A549 (cell line): Measurements from ENCODE around the gene ZNF429. TPM values are rescaled to one million over a fixed set of nuclear protein-coding genes. Genes with fewer than 3 reads are reported as not detected.

Experiments used
- ATAC-seq, 2 experiments: fragments of 200-7000 bp in 1 of 2; fragments of >200 bp in 1 of 2; cut with Nextera tagmentation in 1 of 2; cut with Tn5 transposase in 1 of 2; 3 replicates each; pipeline versions ENCODE4 v1.8.0 to v1.9.1; 2018 to 2020; ENCODE audit warnings: mild to moderate bottlenecking in 1 of 2, moderate library complexity in 1 of 2
- CTCF ChIA-PET: fragments of 300-600 bp; sonication (Branson Sonifier 250); formaldehyde crosslinking; extraction: SDS; loops from one replicate; lab custom pipeline; 2021; ENCODE audit warnings: antibody characterized with exemption, inconsistent platforms; lab: Yijun Ruan, JAX
- POLR2A ChIA-PET: fragments of 350-600 bp; formaldehyde crosslinking; extraction: SDS; loops from one replicate; lab custom pipeline; 2021; ENCODE audit warnings: antibody characterized with exemption, inconsistent platforms; lab: Yijun Ruan, JAX
- DNase-seq, 2 experiments: peaks; one replicate each; pipeline versions ENCODE4 v3.0.0 to v3.0.0-alpha.2; 2011 to 2016; ENCODE audit warnings: low read depth in 1 of 2, low spot score in 1 of 2
- FAIRE-seq: peaks from 2 replicates; lab custom pipeline; 2011; peaks lifted over from hg19 to GRCh38; lab: Jason Lieb, UNC
- H3K27ac ChIP-seq, 2 experiments: fragments of >200 bp; sonication (Bioruptor Twin); formaldehyde crosslinking; 3 replicates each; pipeline ENCODE4 v1.5.1; 2016 to 2017
- H3K4me1 ChIP-seq: fragments of >200 bp; sonication (Bioruptor Twin); formaldehyde crosslinking; 3 replicates; pipeline ENCODE4 v1.6.1; 2016
- H3K4me2 ChIP-seq: fragments of >200 bp; sonication (Bioruptor Twin); formaldehyde crosslinking; 3 replicates; pipeline ENCODE4 v1.6.1; 2016
- H3K4me3 ChIP-seq: fragments of >200 bp; sonication (Bioruptor Twin); formaldehyde crosslinking; 3 replicates; pipeline ENCODE4 v1.5.1; 2016
- H3K9me3 ChIP-seq: fragments of >200 bp; sonication (Bioruptor Twin); formaldehyde crosslinking; 3 replicates; pipeline ENCODE4 v1.6.1; 2016
- BCL3 ChIP-seq: fragments of >200 bp; sonication (Bioruptor Twin); formaldehyde crosslinking; IDR thresholded peaks from 3 replicates; pipeline ENCODE4 v1.6.1; 2016
- CHD2 ChIP-seq: fragments of 150-350 bp; IDR thresholded peaks from 2 replicates; pipeline ENCODE4 v1.6.1; 2014; ENCODE audit warnings: low read length; ENCODE audit not compliant: partially characterized antibody
- CHD4 ChIP-seq: fragments of 200-600 bp; sonication (generic); IDR thresholded peaks from 2 replicates; pipeline ENCODE4 v1.6.1; 2016; ENCODE audit warnings: antibody characterized with exemption, mild to moderate bottlenecking, borderline replicate concordance
- E2F6 ChIP-seq: IDR thresholded peaks from 2 replicates; pipeline ENCODE4 v1.6.1; 2012; ENCODE audit warnings: low read depth, borderline replicate concordance
- HDAC2 ChIP-seq: fragments of 200-600 bp; sonication (generic); IDR thresholded peaks from 2 replicates; pipeline ENCODE4 v1.6.1; 2016
- HES2 ChIP-seq: fragments of >200 bp; sonication (Bioruptor Twin); formaldehyde crosslinking; IDR thresholded peaks from 2 replicates; pipeline ENCODE4 v1.6.1; 2016
- JUNB ChIP-seq: fragments of >200 bp; sonication (Bioruptor Twin); formaldehyde crosslinking; IDR thresholded peaks from 2 replicates; pipeline ENCODE4 v1.6.1; 2016
- MAX ChIP-seq: IDR thresholded peaks from 2 replicates; pipeline ENCODE4 v1.6.1; 2012
- NFE2L2 ChIP-seq: fragments of 150-350 bp; conservative IDR thresholded peaks from 2 replicates; pipeline ENCODE4 v1.6.1; 2014; ENCODE audit warnings: low read length
- NPAS2 ChIP-seq: fragments of 250-450 bp; sonication (Bioruptor Pico); IDR thresholded peaks from 2 replicates; pipeline ENCODE4 v1.8.0; 2022; ENCODE audit warnings: mild to moderate bottlenecking, moderate library complexity, borderline replicate concordance
- NR3C1 ChIP-seq: fragments of >200 bp; sonication (Bioruptor Twin); formaldehyde crosslinking; IDR thresholded peaks from 3 replicates; pipeline ENCODE4 v1.6.1; 2017
- PBX3 ChIP-seq: IDR thresholded peaks from 2 replicates; pipeline ENCODE4 v1.6.1; 2012
- PHF8 ChIP-seq: fragments of 200-600 bp; sonication (generic); IDR thresholded peaks from 2 replicates; pipeline ENCODE4 v1.6.1; 2016; ENCODE audit warnings: low read depth, mild to moderate bottlenecking, antibody characterized with exemption, moderate library complexity, borderline replicate concordance
- RARB ChIP-seq: fragments of 250-450 bp; sonication (Bioruptor Pico); IDR thresholded peaks from 2 replicates; pipeline ENCODE4 v1.8.0; 2021; ENCODE audit warnings: mild to moderate bottlenecking, moderate library complexity
- RFX5 ChIP-seq: fragments of 450-650 bp; IDR thresholded peaks from 2 replicates; pipeline ENCODE4 v1.7.1; 2014; ENCODE audit warnings: antibody characterized with exemption, mild to moderate bottlenecking, moderate library complexity
- SREBF2 ChIP-seq: fragments of 450-650 bp; IDR thresholded peaks from 2 replicates; pipeline ENCODE4 v1.6.1; 2014; ENCODE audit warnings: mild to moderate bottlenecking, moderate library complexity
- WGBS: methylation state at CpG from one replicate; pipeline ENCODE4 v1.1.6; 2017; ENCODE audit errors: missing lambda C conversion rate; 5-methylcytosine and 5-hydroxymethylcytosine counted together
- polyA plus RNA-seq, 4 experiments: library from polyadenylated mRNA; depleted of rRNA in 3 of 4; stranded (reverse); fragments of >200 nt; fragmentation: RNase III in 1 of 4; extraction: RNeasy Plus Mini Kit Qiagen cat#74134 plus additional on column Dnase treatment in 1 of 4; gene quantifications; 2 replicates in 3 of 4; 3 replicates in 1 of 4; pipeline ENCODE4 v1.2.3, GENCODE V29; 2011 to 2017

ZNF429 gene
- polyA plus RNA-seq, 2 of the 4 experiments (the other 2 are of a cell fraction): not detected

GRCh38 chr19:21588065-21588601 lies 82.7 kb downstream of the ZNF429 start:
- no peaks in the 10 kb centered on the region for H3K9me3 ChIP-seq
- no peak for ATAC-seq

GRCh38 chr19:21590867-21591266 lies 85.5 kb downstream of the ZNF429 start:
- no peak overlapping the region for H3K4me3 ChIP-seq
- DNase-seq (no peak), FAIRE-seq (no peak), ATAC-seq (no peak)
- POLR2A ChIA-PET: no interaction called here
- CTCF ChIA-PET: no interaction called here
- no peak overlapping the region for H3K27ac ChIP-seq
- H3K4me2 ChIP-seq: no peak overlapping the region
- H3K9me3 ChIP-seq: no peaks in the 10 kb centered on the region
- no peak for TF ChIP-seq CHD4
- no peak for TF ChIP-seq RFX5
- no peak for TF ChIP-seq RARB (CRISPR knock-in tag)
- no peak for TF ChIP-seq JUNB
- no peak for TF ChIP-seq PHF8
- no peak for TF ChIP-seq NFE2L2
- no peak for TF ChIP-seq HDAC2
- TF ChIP-seq PBX3: no peak
- no peak for TF ChIP-seq SREBF2
- no peak for TF ChIP-seq BCL3
- TF ChIP-seq NPAS2: no peak
- no peaks in the 10 kb centered on the region for H3K4me1 ChIP-seq
- 8% methylated on average over 2 of the region's 2 CpGs for WGBS

More at GRCh38 chr19:21588065-21588601, 82.7 kb downstream of the ZNF429 start:
- H3K4me1 ChIP-seq: no peaks in the 10 kb centered on the region
- DNase-seq: no peak
- POLR2A ChIA-PET: no interaction called here
- WGBS: 19% methylated on average over 5 of the region's 7 CpGs
- no peak overlapping the region for H3K4me3 ChIP-seq
- CTCF ChIA-PET: no interaction called here
- no peak overlapping the region for H3K27ac ChIP-seq
- no peak overlapping the region for H3K4me2 ChIP-seq
- TF ChIP-seq PHF8 (no peak), MAX (no peak)
- FAIRE-seq: no peak

GRCh38 chr19:21593008-21593481 lies 87.6 kb downstream of the ZNF429 start:
- ChIA-PET POLR2A (no interaction called here), CTCF (no interaction called here)
- DNase-seq (no peak), ATAC-seq (no peak), FAIRE-seq (no peak)
- H3K27ac ChIP-seq: no peak overlapping the region
- H3K4me1 ChIP-seq: no peaks in the 10 kb centered on the region
- H3K4me3 ChIP-seq: no peak overlapping the region
- no peak for TF ChIP-seq NR3C1
- no peak for TF ChIP-seq NFE2L2
- TF ChIP-seq HES2: no peak
- no peak for TF ChIP-seq RFX5
- no peak for TF ChIP-seq E2F6
- TF ChIP-seq JUNB: no peak
- no peak overlapping the region for H3K4me2 ChIP-seq
- H3K9me3 ChIP-seq: no peaks in the 10 kb centered on the region
- 11% methylated on average over 2 of the region's 2 CpGs for WGBS

- DNase-seq: no peak
- 4% methylated on average over 3 of the region's 4 CpGs for WGBS
- FAIRE-seq: no peak
- Histone ChIP-seq H3K4me3 (no peak overlapping the region), H3K4me1 (no peaks in the 10 kb centered on the region), H3K9me3 (no peaks in the 10 kb centered on the region), H3K4me2 (no peak overlapping the region), H3K27ac (no peak overlapping the region)
- no peak for ATAC-seq
- POLR2A ChIA-PET: no interaction called here
- CTCF ChIA-PET: no interaction called here
- no peak for TF ChIP-seq HES2
- no peak for TF ChIP-seq CHD2
Measured at GRCh38 chr19:21593502-21593901, 88.1 kb downstream of the ZNF429 start.
